WERI-Rb-1 (cell line): ENCODE data around the gene MAPK14.

Experiments
- DNase-seq: peaks from one replicate; pipeline ENCODE4 v3.0.0-alpha.2; 2020
- H3K27ac ChIP-seq: fragments of 250-450 bp; sonication (Bioruptor Pico); 2 replicates; pipeline ENCODE4 v1.5.1; 2020; ENCODE audit warnings: mild to moderate bottlenecking, moderate library complexity
- H3K27me3 ChIP-seq: fragments of 250-450 bp; sonication (Bioruptor Pico); 2 replicates; pipeline ENCODE4 v1.5.1; 2021; ENCODE audit warnings: mild to moderate bottlenecking, low read depth, moderate library complexity; ENCODE audit not compliant: insufficient read depth, severe bottlenecking
- H3K36me3 ChIP-seq: fragments of 250-450 bp; sonication (Bioruptor Pico); 2 replicates; pipeline ENCODE4 v1.5.1; 2020; ENCODE audit warnings: mild to moderate bottlenecking, moderate library complexity
- H3K4me3 ChIP-seq: 2 replicates; pipeline ENCODE4 v1.5.1; 2011; ENCODE audit warnings: low read depth, mild to moderate bottlenecking, control low read depth, low read length
- H3K9me3 ChIP-seq: fragments of 250-450 bp; sonication (Bioruptor Pico); 2 replicates; pipeline ENCODE4 v1.5.1; 2021; ENCODE audit warnings: mild to moderate bottlenecking, moderate library complexity; ENCODE audit not compliant: severe bottlenecking
- TF ChIP-seq, protein P1 (sequence below): IDR thresholded peaks from 2 replicates; pipeline ENCODE4 v1.5.1; 2011; ENCODE audit warnings: low read depth, mild to moderate bottlenecking, control low read depth, inconsistent platforms, low read length

MAPK14 gene

DNA sequence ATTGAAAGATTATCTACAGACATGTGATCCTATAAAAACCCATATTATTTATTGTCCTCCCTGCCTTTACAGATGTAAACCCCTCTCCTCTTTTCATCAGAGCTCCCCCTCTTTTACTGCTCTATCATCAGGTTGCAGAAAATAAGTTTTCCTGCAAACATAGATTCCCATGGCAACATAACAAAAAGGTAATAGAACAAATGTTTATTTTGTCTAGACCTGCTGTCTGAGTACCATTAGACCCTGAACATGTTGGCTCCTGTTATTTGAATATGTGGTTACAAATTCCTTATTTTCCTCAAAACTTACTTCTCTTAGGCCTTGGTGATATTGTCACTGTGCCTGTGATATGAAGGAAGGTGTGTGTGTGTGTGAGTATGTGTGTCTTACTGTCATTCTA lies 11.5 kb downstream of the MAPK14 start:
- H3K4me3 ChIP-seq: no peak overlapping the region
- DNase-seq: no peak
- H3K27me3 ChIP-seq: no peaks in the 10 kb centered on the region
- H3K27ac ChIP-seq: no peak overlapping the region
- peaks cover 2% of the 10 kb centered on the region; the same call in 1 of the 2 replicates for H3K36me3 ChIP-seq
- no peaks in the 10 kb centered on the region for H3K9me3 ChIP-seq
- TF ChIP-seq, protein P1, sequence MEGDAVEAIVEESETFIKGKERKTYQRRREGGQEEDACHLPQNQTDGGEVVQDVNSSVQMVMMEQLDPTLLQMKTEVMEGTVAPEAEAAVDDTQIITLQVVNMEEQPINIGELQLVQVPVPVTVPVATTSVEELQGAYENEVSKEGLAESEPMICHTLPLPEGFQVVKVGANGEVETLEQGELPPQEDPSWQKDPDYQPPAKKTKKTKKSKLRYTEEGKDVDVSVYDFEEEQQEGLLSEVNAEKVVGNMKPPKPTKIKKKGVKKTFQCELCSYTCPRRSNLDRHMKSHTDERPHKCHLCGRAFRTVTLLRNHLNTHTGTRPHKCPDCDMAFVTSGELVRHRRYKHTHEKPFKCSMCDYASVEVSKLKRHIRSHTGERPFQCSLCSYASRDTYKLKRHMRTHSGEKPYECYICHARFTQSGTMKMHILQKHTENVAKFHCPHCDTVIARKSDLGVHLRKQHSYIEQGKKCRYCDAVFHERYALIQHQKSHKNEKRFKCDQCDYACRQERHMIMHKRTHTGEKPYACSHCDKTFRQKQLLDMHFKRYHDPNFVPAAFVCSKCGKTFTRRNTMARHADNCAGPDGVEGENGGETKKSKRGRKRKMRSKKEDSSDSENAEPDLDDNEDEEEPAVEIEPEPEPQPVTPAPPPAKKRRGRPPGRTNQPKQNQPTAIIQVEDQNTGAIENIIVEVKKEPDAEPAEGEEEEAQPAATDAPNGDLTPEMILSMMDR: no peak

DNA sequence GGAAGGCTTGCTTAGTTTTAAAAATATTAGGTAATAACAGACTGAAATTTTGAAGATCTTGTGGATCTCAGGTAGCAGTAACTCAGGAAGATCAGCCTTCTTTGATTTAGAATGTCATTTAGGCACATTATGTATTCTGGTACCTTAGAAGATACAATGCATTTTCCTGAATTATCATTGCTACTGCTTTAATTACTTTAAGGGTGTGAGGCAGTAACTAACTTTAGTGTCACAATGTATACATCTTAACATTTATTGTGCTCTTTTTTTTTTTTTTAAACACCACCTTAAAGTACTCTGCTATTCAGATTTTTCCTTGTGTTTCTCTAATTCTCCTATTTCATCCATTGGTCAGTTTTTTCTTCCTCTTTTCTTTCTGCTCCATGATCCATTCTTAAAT lies 13.3 kb downstream of the MAPK14 start:
- peaks cover 2% of the 10 kb centered on the region; the same call in 1 of the 2 replicates for H3K36me3 ChIP-seq
- DNase-seq: no peak
- no peaks in the 10 kb centered on the region for H3K27me3 ChIP-seq
- no peak overlapping the region for H3K4me3 ChIP-seq
- H3K9me3 ChIP-seq: no peaks in the 10 kb centered on the region
- no peak overlapping the region for H3K27ac ChIP-seq
- TF ChIP-seq, protein P1: no peak

GRCh38 chr6:36042618-36043260 lies 15.1 kb downstream of the MAPK14 start:
- H3K4me3 ChIP-seq: no peak overlapping the region
- no peaks in the 10 kb centered on the region for H3K9me3 ChIP-seq
- no peaks in the 10 kb centered on the region; the same call in none of the 2 replicates for H3K36me3 ChIP-seq
- H3K27me3 ChIP-seq: no peaks in the 10 kb centered on the region
- DNase-seq: no peak
- TF ChIP-seq, protein P1: no peak
- H3K27ac ChIP-seq: no peak overlapping the region

GRCh38 chr6:36049582-36049981 lies 22.0 kb downstream of the MAPK14 start:
- Histone ChIP-seq H3K4me3 (no peak overlapping the region), H3K9me3 (no peaks in the 10 kb centered on the region), H3K27me3 (no peaks in the 10 kb centered on the region), H3K27ac (no peak overlapping the region), H3K36me3 (peaks cover 18% of the 10 kb centered on the region)
- TF ChIP-seq, protein P1: no peak
- no peak for DNase-seq

GRCh38 chr6:36050305-36050704 lies 22.7 kb downstream of the MAPK14 start:
- TF ChIP-seq, protein P1: no peak
- no peak overlapping the region for H3K4me3 ChIP-seq
- no peak for DNase-seq
- H3K9me3 ChIP-seq: no peaks in the 10 kb centered on the region
- H3K27me3 ChIP-seq: no peaks in the 10 kb centered on the region
- peaks cover 22% of the 10 kb centered on the region for H3K36me3 ChIP-seq
- no peak overlapping the region for H3K27ac ChIP-seq
